ENCODE results near the gene SUCLG1.
"Not testable (repeated sequence)": the region's sequence is repeated elsewhere in the genome, so short reads cannot be mapped to it uniquely, and the experiment has no call there.

The SUCLG1 gene

DNA sequence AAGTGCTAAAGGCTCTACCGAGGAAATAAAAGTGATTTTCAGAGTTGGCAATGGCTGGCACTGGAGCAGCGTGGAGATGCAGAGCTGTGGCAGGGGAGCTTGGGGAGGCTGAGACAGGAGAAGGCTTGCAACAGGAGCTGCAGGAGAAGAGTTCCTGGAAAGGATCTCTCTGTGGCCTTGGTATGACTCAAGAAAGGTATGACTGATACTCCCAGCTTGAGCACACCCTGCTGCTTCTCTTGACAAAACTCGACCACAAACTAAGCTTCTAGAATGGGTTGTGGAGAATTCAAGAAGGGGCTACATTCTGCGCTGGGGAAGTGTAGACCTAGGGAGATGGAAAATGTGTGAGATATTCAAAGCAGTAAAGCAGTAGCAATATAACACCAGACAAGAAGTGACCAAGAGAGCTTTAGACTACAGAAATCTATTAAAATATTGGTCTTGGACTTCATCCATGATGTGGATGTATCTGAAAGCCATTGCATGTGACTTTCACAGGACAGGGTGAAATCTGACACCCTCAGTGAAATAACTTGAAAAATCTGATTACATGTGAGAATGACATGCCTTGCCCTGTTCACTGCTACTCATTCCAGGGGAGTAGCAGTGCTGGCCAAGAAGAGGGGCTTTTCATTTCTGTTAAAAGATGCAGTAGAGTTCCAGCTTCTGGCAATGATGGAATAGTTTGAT is 41.5 kb downstream of the SUCLG1 start:
- no peak for DNase-seq

DNA sequence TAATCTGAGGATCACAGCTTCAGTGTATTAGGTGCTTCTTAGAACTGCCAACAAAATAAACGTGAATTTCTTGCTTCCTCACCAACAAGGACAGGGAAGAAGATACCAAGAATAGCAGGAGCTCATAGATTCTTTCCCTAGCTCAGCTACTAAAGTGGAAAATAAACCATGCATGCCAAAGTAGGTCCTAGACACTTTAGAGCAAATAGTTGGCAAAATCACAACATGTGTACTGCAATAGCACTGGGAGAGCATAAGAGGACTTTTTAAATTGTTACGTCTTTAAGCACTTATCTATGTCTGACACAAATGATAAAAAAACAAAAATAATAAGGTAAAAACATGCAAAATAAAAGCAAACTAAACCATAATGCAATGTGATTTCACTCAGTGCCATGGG is 49.5 kb downstream of the SUCLG1 start:
- no peak for DNase-seq

DNA sequence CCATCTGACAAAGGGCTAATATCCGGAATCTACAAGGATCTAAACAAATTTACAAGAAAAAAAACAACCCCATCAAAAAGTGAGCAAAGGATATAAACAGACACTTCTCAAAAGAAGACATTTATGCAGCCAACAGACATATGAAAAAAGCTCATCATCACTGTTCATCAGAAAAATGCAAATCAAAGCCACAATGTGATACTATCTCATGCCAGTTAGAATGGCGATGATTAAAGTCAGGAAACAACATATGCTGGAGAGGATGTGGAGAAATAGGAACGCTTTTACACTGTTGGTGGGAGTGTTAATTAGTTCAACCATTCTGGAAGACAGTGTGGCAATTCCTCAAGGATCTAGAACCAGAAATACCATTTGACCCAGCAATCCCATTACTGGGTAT is 57.0 kb downstream of the SUCLG1 start:
- not testable (repeated sequence) for DNase-seq

DNA sequence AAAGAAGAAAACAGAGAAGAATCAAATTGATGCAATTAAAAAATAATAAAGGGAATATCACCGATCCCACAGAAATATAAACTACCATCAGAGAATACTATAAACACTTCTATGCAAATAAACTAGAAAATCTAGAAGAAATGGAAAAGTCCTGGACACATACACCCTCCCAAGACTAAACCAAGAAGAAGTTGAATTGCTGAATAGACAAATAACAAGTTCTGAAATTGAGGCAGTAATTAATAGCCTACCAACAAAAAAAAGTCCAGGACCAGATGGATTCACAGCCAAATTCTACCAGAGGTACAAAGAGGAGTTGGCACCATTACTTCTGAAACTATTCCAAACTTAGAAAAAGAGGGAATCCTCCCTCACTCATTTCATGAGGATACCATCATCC is 59.2 kb downstream of the SUCLG1 start:
- not testable (repeated sequence) for DNase-seq

DNA sequence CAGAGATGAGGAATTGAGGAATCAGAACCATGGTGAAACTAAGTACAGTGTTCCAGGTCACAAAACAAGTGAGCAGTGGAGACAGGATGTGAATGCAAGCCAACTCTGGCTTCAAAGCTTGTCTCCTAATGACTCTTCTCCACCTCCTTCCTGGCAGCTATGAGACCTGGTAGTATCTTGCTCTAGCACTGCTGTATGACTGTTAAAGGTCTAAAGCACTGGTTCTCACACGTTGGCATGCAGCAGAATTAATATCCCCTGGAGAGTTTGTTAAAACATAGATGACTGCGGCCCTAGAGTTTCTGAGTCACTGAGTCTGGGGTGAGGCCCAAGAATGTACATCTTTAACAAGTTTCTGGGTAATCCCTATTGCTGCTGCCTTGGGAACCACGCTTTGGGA is 63.3 kb downstream of the SUCLG1 start:
- DNase-seq: no peak

DNA sequence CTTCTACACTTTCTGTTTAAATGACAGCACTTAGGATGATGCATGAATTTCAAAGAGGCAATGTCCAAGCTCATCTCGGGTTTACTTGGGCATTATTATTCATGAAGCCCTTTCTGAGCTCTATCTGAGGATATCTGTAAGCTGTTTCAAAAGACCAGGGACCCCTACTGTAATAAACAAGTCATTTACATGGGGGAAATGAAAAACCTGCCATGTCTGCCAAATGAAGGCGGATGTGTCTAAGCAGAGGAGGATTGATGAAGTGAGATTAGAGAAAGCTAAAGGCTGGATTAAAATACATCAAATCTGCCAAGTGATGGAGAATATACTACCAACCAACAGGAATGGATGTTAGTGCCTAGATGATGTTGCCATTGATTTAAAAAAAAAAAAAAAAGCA is 64.5 kb downstream of the SUCLG1 start:
- DNase-seq: no peak

DNA sequence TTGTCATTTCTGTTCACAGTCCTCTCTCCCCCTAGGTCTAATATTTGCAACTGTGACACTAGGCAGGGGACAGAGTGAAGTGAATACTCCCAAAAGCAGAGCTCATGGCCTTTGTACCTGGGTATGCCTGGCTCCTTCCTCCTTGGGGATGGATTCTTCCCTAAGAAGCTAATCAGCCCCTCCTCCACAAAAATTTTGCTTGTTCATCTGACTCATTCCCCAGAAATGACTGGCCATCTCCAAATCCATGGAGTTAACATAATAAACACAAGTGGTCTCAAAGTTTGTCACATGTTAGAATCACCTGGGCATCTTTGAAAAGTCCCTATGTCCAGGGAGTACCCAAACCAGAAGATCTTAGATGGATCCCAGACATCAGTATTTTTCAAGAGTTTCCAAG is 65.3 kb downstream of the SUCLG1 start:
- DNase-seq: no peak

DNA sequence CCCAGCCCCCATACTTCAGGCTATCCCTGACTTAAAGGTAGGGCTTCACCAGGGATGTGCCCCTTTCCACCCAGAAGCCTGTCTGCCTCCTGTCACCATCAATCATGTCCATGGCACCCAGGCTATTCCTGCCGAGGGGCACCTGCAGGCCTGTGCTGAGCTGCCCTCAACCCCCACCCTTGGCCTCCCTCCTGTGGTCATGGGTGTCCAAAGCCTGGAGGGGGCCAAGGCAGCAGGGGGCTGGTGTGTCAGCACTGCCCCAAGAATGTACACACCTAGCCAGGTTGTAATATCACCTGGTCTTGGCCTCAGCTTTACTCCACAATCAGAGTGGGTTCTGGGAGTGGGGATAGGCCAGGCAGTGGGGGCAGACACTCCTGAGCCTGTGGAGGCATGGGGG is 69.3 kb downstream of the SUCLG1 start:
- no peak for DNase-seq

DNA sequence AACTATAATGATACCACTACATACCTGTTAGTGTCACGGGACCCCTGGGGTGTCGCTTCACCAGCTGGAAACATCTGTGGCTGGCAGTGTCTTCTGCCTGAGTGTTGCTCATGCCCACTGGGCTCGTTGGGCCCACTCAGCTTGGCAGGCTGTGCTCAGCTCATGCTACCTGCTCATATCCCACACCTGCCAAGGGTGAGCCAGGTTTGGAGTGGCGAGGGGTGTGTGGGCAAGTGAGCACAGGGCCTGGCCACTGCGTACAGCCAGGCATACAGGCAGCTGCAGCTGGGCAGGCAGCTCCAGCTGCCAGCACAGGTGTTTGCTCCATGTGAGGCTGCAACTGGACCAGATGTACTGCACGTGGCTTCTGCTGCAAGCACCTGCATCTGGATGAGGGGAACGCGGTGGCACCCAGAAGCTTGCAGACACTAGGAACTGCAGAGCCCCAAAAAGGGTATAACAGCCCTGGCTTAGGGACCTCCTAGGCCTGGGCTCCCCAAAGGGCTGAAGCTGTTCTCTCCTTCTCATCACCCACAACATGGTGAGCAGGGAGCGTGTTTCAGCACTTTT is 70.1 kb downstream of the SUCLG1 start:
- no peak for DNase-seq

DNA sequence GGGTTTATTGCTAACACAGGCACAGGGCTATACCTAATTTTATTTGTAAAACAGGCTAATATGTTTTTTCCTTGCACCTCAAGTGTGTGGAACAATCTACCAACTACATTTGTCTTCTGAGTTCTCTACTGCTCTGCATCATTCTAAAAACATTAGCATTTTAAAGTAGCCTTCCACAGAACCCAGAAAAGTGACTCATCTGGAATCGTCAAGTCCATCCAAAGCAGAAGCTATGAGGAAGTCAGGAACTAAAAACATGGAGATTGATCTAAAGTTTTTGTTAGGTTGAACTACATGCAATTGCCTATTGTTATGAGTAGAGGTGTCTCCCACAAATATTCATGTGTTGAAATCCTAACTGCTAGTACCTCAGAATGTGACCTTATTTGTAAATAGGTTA is 70.9 kb downstream of the SUCLG1 start:
- DNase-seq: no peak

DNA sequence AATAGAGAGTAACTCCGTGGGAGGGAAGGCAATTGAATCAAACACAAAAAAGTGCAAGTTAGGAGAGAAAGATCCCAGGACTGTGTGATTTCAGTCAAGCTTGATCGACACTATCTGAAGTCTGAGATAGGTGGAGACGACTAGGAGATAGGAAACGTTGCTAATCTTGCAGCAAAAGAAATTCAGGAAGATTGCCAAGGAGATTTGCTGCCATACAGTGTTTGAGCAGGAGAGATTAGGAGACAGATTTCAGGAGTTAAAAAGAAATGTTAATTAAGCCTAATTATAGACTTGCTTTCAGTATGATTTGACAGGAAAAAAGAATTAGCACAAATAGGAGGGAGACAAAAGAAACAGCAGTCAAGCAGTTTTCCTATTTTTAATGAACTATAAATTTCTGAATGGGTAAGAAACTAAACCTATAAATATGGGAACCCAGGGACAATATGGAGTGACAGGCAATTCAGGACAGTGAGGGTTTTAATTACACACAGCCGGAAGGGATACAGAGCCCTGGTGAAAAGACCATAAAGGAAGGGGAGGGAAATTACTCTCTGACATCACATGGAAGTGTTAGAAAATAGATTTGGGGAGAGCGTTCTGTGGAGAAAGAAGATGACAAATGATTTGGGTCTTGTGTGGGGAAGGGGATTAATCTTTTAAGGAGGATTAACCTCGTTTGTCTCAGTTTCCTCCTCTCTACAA is 72.6 kb downstream of the SUCLG1 start:
- DNase-seq: no peak

DNA sequence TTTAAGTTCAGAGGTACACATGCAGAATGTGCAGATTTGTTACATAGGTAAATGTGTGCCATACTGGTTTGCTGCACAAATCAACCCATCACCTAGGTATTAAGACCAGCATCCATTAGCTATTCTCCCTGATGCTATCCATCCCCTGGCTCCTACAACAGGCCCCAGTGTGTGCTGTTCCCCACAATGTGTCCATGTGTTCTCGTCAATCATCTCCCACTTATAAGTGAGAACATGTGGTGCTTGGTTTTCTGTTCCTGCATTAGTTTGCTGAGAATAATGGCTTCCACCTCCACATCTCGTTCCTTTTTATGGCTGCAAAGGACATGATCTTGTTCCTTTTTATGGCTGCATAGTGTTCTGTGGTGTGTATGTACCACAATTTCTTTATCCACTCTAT is 75.8 kb downstream of the SUCLG1 start:
- DNase-seq: no peak

DNA sequence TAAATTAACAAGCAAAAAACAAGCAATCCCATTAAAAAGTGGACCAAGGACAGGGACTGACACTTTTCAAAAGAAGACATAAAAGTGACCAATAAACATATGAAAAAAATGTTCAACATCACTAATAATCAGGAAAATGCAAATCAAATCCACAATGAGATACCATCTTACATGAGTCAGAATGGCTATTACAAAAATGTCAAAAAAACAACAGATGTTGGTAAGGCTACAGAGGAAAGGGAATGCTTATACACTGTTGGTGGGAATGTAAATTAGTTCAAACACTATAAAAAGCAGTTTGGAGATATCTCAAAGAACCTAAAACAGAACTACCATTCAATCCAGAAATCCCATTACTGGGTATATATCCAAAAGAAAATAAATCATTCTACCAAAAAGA is 78.2 kb downstream of the SUCLG1 start:
- no peak for DNase-seq

DNA sequence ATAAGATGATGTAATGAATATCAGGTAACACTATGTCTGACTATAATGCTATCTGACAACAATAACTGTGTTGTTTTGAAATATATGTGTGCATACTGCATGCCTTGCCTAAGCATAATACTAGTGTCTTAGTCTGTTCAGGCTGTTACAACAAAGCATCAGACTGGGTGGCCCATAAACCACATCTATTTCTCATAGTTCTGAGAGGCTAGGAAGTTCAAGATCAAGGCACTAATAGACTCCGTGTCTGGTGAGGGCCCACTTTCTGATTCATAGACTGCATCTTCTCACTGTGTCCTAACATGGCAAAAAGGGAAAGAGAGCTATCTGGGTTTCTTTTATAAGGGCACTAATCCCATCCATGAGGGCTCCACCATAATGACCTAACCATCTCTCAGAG is 80.1 kb downstream of the SUCLG1 start:
- DNase-seq: no peak

DNA sequence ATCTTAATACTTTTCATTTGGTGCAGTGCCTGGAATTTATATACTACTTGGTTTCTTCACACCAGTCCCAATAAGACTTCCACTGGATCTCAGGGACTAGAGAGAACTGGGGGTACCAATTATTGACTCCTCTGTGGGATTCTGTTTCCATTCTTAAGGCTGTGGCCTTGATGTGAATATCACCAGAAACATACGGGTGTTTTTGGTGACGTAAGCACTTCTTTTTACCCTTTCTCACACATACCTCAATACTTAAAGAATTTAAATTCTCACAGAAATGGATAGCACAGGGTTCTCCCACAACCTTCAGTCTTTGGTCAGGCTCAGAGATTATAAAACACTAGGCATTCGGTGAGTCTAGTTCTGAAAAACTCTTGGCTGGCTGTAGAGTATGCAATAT is 84.1 kb downstream of the SUCLG1 start:
- no peak for DNase-seq

DNA sequence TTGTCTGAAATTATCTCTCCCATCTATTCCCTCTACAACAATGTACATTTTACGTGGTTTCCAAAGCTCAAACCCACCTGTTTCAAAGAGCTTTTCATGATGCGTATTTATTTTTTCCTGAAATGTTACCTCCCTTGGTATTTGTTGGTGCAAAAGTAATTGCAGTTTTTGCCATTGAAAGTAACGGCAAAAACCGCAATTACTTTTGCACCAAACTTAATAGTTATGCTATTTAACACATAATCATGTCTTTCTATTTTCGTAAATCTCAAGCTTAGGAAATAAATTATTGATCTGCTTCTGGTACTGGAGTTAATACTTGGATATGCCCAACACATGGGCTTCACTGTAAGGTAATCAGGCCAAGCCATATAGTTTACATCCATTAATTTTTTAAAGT is 85.2 kb downstream of the SUCLG1 start:
- DNase-seq: no peak

All from Kasumi-1 (cell line).